A549 treated with ZK216348 at 1 μM for 4 hours (cell line): ENCODE measurements around the gene MOG. TPM values are rescaled to one million over a fixed set of nuclear protein-coding genes. Genes with fewer than 3 reads are reported as not detected.

Source experiments
- total RNA-seq: library from RNA; stranded (reverse); fragments of 200-300 nt; extraction: Qiagen RNA extraction; gene quantifications from 5 replicates; pipeline ENCODE4 v1.2.3, GENCODE V29; 2022; ENCODE audit warnings: low read depth

MOG gene
- total RNA-seq, result not detected in 5 replicates

GRCh38 chr6:29656798-29657197, at the start of gene MOG:
MOG (plus strand) TSS chr6:29657092; CDS start chr6:29657210, 118 bp downstream.

GRCh38 chr6:29632789-29633533, 23.9 kb upstream of the MOG start, which contains the start of gene GABBR1:
GABBR1 (minus strand) TSS chr6:29633183; CDS start chr6:29632385, 798 bp downstream.

GRCh38 chr6:29680904-29681303, 24.0 kb downstream of the MOG start, which contains the start of gene ZFP57:
ZFP57 (minus strand) TSS chr6:29681152; CDS start chr6:29677003, 4,149 bp downstream.

Other genes starting within 250 kb of the MOG start
- gene OR12D1, start 242.2 kb upstream of the MOG start, total RNA-seq, result not detected in 5 replicates
- not detected in 5 replicates for gene OR10C1, start 217.8 kb upstream of the MOG start, total RNA-seq
- not detected in 5 replicates for gene OR11A1, start 200.0 kb upstream of the MOG start, total RNA-seq
- gene OR2H1, start 199.9 kb upstream of the MOG start, total RNA-seq, result not detected in 5 replicates
- gene MAS1L, start 169.1 kb upstream of the MOG start, total RNA-seq, result not detected in 5 replicates
- gene UBD, start 97.4 kb upstream of the MOG start, total RNA-seq, result 0.35 to 0.74 TPM (median 0.53 TPM) in 5 replicates
- not detected in 5 replicates for gene OR2H2, start 72.0 kb upstream of the MOG start, total RNA-seq
- 3.7 to 8.2 TPM (median 5.7 TPM) in 5 replicates for gene GABBR1, start 23.9 kb upstream of the MOG start, total RNA-seq
- not detected in 5 replicates for gene ZFP57, start 24.1 kb downstream of the MOG start, total RNA-seq
- 2.5 to 7.5 TPM (median 4.9 TPM) in 5 replicates for gene HLA-F, start 66.3 kb downstream of the MOG start, total RNA-seq
- not detected in 5 replicates for gene HLA-G, start 170.7 kb downstream of the MOG start, total RNA-seq